T-helper 2 cell (primary cell): ENCODE data around the gene MMP28.

Source experiments
- DNase-seq, 5 experiments: peaks; one replicate each; pipeline versions ENCODE4 v3.0.0 to v3.0.0-alpha.2; 2012 to 2022
- total RNA-seq, 2 donors: gene quantifications; one replicate each; lab custom pipeline; 2026; lab: John Stamatoyannopoulos, UW

MMP28 gene
- 0 to 1.5 reads per million in 2 donors for total RNA-seq

GRCh38 chr17:35795007-35795870 lies at the start of gene MMP28:
Gene MMP28, minus strand, starts transcription at chr17:35795641. Its CDS starts 264 bp downstream, at chr17:35795377.
- peak in 4 of 5 experiments; percentile 10 to 44 (median 11) for DNase-seq

GRCh38 chr17:35844547-35844946 lies 49.1 kb upstream of the MMP28 start:
- DNase-seq, result no peak

GRCh38 chr17:35843698-35844097 lies 48.3 kb upstream of the MMP28 start:
- no peak for DNase-seq

GRCh38 chr17:35842239-35842638 lies 46.8 kb upstream of the MMP28 start:
- DNase-seq, result no peak

- no peak for DNase-seq
These were observed 46.1 kb upstream of the MMP28 start for GRCh38 chr17:35841505-35841904.

GRCh38 chr17:35841101-35841500 lies 45.7 kb upstream of the MMP28 start:
- DNase-seq, result no peak

- DNase-seq, result no peak
These were observed 29.8 kb upstream of the MMP28 start for GRCh38 chr17:35825206-35825605.

- no peak for DNase-seq
These were observed 25.9 kb upstream of the MMP28 start for GRCh38 chr17:35821308-35821707.

GRCh38 chr17:35819455-35819854 lies 24.0 kb upstream of the MMP28 start:
- no peak for DNase-seq

- no peak for DNase-seq
These were observed 21.8 kb upstream of the MMP28 start for GRCh38 chr17:35817196-35817595.

- DNase-seq, result no peak
These were observed 21.3 kb upstream of the MMP28 start for GRCh38 chr17:35816723-35817122.

GRCh38 chr17:35812456-35812855 lies 17.0 kb upstream of the MMP28 start:
- DNase-seq, result no peak

GRCh38 chr17:35811759-35812158 lies 16.3 kb upstream of the MMP28 start:
- DNase-seq, result no peak

GRCh38 chr17:35809855-35810461 lies 14.5 kb upstream of the MMP28 start:
- DNase-seq, result no peak

- peak; percentile 88 to 99 (median 94) for DNase-seq
These were observed 13.8 kb upstream of the MMP28 start, which contains the start of gene TAF15 for GRCh38 chr17:35808962-35809854. Gene TAF15, plus strand, starts transcription at chr17:35809484. Its CDS starts 86 bp downstream, at chr17:35809570.

- no peak for DNase-seq
These were observed 13.0 kb upstream of the MMP28 start for GRCh38 chr17:35808240-35808961.

- no peak for DNase-seq
These were observed 12.1 kb upstream of the MMP28 start for GRCh38 chr17:35807371-35808144.

GRCh38 chr17:35804658-35805192 lies 9.3 kb upstream of the MMP28 start:
- DNase-seq, result peak in 2 of 5 experiments; percentile 35 to 86

- peak in 1 of 5 experiments; percentile 11 for DNase-seq
These were observed 6.3 kb upstream of the MMP28 start for GRCh38 chr17:35801583-35802224.

GRCh38 chr17:35799942-35800341 lies 4.5 kb upstream of the MMP28 start:
- no peak for DNase-seq
